WTC11 (cell line): ENCODE results near the gene SEMA7A. TPM values are rescaled to one million over a fixed set of nuclear protein-coding genes. Genes with fewer than 3 reads are reported as not detected.

Experiments
- ATAC-seq: fragments of 200-7000 bp; cut with Tn5 transposase; 2 replicates; pipeline ENCODE4 v1.10.0; 2021; ENCODE audit warnings: mild to moderate bottlenecking, moderate library complexity
- CTCF ChIA-PET: fragments of 300-600 bp; sonication (Branson Sonifier 250); formaldehyde crosslinking; loops from one replicate; lab custom pipeline; 2021; ENCODE audit warnings: antibody characterized with exemption; lab: Charles Lee
- POLR2A ChIA-PET: fragments of 350-600 bp; sonication (Branson Sonifier 250); formaldehyde crosslinking; loops from one replicate; lab custom pipeline; 2021; ENCODE audit warnings: antibody characterized with exemption; lab: Charles Lee
- DNase-seq: peaks from one replicate; pipeline ENCODE4 v3.0.0; 2021; ENCODE audit warnings: low spot score
- H3K27ac Mint-ChIP-seq: 2 replicates; pipeline ENCODE4 v1.8.0; 2021; ENCODE audit warnings: mixed read lengths
- H3K27me3 Mint-ChIP-seq: 2 replicates; pipeline ENCODE4 v1.8.0; 2021; ENCODE audit warnings: low read depth, mild to moderate bottlenecking, moderate library complexity, mixed read lengths
- H3K36me3 Mint-ChIP-seq: 2 replicates; pipeline ENCODE4 v1.8.0; 2021; ENCODE audit warnings: mixed read lengths
- H3K4me1 Mint-ChIP-seq: 2 replicates; pipeline ENCODE4 v1.8.0; 2022; ENCODE audit warnings: mixed read lengths
- H3K4me3 Mint-ChIP-seq: 2 replicates; pipeline ENCODE4 v1.8.0; 2021; ENCODE audit warnings: mild to moderate bottlenecking, moderate library complexity, mixed read lengths
- H3K9me3 Mint-ChIP-seq: 2 replicates; pipeline ENCODE4 v1.8.0; 2021; ENCODE audit warnings: mixed read lengths
- IRF2 ChIP-seq: sonication (generic); formaldehyde crosslinking; IDR thresholded peaks from 2 replicates; pipeline ENCODE4 v1.8.0; 2022; ENCODE audit warnings: low read depth, missing genetic modification reagents, borderline replicate concordance
- MYBL2 ChIP-seq: sonication (generic); formaldehyde crosslinking; IDR thresholded peaks from 2 replicates; pipeline ENCODE4 v1.8.1; 2023; ENCODE audit warnings: mild to moderate bottlenecking, moderate library complexity, missing genetic modification reagents
- NFE2L1 ChIP-seq: sonication (generic); formaldehyde crosslinking; IDR thresholded peaks from 2 replicates; pipeline ENCODE4 v1.8.1; 2023; ENCODE audit warnings: missing genetic modification reagents
- SP1 ChIP-seq: sonication (generic); formaldehyde crosslinking; conservative IDR thresholded peaks from 2 replicates; pipeline ENCODE4 v1.8.1; 2022; ENCODE audit warnings: missing genetic modification reagents
- TEAD4 ChIP-seq: sonication (generic); formaldehyde crosslinking; IDR thresholded peaks from 2 replicates; pipeline ENCODE4 v1.8.0; 2022; ENCODE audit warnings: mild to moderate bottlenecking, missing genetic modification reagents
- total RNA-seq: library from RNA; stranded (reverse); gene quantifications from 3 replicates; pipeline ENCODE4 v1.2.3, GENCODE V29; 2021
- TF ChIP-seq, protein P1 (sequence below): fragments of 250-450 bp; sonication (Bioruptor Pico); IDR thresholded peaks from 2 replicates; pipeline ENCODE4 v1.9.0; 2021; ENCODE audit warnings: mild to moderate bottlenecking
- TF ChIP-seq, protein P2 (sequence below): sonication (generic); formaldehyde crosslinking; IDR thresholded peaks from 2 replicates; pipeline ENCODE4 v1.8.1; 2023; ENCODE audit warnings: mild to moderate bottlenecking, missing genetic modification reagents
- TF ChIP-seq, protein P3 (sequence below): fragments of 250-450 bp; sonication (Bioruptor Pico); IDR thresholded peaks from 2 replicates; pipeline ENCODE4 v2.1.2; 2022; ENCODE audit warnings: mild to moderate bottlenecking, moderate library complexity
- TF ChIP-seq, protein P4 (sequence below): sonication (generic); formaldehyde crosslinking; IDR thresholded peaks from 2 replicates; pipeline ENCODE4 v1.8.0; 2023; ENCODE audit warnings: mild to moderate bottlenecking, missing genetic modification reagents
- TF ChIP-seq, protein P5 (sequence below): fragments of 200-600 bp; IDR thresholded peaks from 2 replicates; pipeline ENCODE4 v1.8.0; 2022; ENCODE audit warnings: antibody characterized with exemption
- TF ChIP-seq, protein P6 (sequence below): sonication (generic); formaldehyde crosslinking; conservative IDR thresholded peaks from 2 replicates; pipeline ENCODE4 v1.8.1; 2022; ENCODE audit warnings: mild to moderate bottlenecking, missing genetic modification reagents
- TF ChIP-seq, protein P7 (sequence below): sonication (generic); formaldehyde crosslinking; IDR thresholded peaks from 2 replicates; pipeline ENCODE4 v1.8.0; 2022; ENCODE audit warnings: mild to moderate bottlenecking, missing genetic modification reagents

SEMA7A gene
- total RNA-seq, 1 experiment from 2014 or later, result 17.9 TPM

DNA sequence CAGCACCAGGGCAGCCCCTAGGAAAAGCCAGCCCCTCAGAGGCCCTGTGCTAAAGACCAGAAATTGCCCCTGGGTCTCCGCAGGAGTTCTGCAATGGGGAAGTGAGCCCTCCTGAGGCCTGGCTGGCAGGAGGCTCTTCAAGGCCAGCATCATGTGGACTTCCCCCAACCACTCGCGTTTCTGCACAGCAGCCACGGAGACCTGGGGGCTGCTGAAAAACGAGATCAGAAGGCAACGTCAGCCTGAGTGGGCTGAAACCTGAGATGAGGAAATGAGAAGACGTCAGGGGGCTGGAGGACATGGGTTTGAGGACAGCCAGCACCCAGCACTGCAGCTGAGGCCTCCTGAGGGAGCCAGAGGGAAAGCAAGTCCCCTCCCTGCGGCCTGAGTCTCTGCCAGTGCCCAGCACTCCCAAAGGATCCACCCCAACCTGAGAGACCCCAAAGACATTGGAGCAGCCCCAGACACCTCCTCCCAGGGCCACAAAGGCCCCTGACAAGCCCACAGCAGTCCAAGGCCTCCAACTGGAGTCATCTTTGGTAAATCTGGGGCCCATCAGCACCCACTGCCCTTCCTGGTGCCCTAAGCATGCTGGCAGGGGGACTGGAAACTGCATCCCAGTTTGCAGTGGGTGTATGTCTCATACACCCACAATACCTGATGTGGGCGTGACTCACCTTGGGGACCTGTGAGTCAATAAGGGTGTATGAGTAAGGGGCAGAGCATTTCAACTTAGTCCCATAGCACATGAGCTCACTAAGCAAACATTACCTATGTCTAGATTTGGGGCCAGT, 37.1 kb downstream of the SEMA7A start:
- ChIA-PET CTCF (interaction anchor here (0.6 to 2.7 kb wide), 3 partner anchors 13 to 22 kb away, joined by 3 to 7 read pairs (median 5); no protein-coding TSS in a partner anchor), POLR2A (no interaction called here)
- DNase-seq, result no peak
- TF ChIP-seq MYBL2 (no peak), TEAD4 (CRISPR knock-in tag) (no peak), IRF2 (CRISPR knock-in tag) (no peak), NFE2L1 (CRISPR knock-in tag) (no peak), SP1 (no peak)
- TF ChIP-seq, protein P1, sequence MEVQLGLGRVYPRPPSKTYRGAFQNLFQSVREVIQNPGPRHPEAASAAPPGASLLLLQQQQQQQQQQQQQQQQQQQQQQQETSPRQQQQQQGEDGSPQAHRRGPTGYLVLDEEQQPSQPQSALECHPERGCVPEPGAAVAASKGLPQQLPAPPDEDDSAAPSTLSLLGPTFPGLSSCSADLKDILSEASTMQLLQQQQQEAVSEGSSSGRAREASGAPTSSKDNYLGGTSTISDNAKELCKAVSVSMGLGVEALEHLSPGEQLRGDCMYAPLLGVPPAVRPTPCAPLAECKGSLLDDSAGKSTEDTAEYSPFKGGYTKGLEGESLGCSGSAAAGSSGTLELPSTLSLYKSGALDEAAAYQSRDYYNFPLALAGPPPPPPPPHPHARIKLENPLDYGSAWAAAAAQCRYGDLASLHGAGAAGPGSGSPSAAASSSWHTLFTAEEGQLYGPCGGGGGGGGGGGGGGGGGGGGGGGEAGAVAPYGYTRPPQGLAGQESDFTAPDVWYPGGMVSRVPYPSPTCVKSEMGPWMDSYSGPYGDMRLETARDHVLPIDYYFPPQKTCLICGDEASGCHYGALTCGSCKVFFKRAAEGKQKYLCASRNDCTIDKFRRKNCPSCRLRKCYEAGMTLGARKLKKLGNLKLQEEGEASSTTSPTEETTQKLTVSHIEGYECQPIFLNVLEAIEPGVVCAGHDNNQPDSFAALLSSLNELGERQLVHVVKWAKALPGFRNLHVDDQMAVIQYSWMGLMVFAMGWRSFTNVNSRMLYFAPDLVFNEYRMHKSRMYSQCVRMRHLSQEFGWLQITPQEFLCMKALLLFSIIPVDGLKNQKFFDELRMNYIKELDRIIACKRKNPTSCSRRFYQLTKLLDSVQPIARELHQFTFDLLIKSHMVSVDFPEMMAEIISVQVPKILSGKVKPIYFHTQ (CRISPR knock-in tag), result no peak
- TF ChIP-seq, protein P2, sequence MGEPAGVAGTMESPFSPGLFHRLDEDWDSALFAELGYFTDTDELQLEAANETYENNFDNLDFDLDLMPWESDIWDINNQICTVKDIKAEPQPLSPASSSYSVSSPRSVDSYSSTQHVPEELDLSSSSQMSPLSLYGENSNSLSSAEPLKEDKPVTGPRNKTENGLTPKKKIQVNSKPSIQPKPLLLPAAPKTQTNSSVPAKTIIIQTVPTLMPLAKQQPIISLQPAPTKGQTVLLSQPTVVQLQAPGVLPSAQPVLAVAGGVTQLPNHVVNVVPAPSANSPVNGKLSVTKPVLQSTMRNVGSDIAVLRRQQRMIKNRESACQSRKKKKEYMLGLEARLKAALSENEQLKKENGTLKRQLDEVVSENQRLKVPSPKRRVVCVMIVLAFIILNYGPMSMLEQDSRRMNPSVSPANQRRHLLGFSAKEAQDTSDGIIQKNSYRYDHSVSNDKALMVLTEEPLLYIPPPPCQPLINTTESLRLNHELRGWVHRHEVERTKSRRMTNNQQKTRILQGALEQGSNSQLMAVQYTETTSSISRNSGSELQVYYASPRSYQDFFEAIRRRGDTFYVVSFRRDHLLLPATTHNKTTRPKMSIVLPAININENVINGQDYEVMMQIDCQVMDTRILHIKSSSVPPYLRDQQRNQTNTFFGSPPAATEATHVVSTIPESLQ (CRISPR knock-in tag), result no peak
- TF ChIP-seq, protein P3, sequence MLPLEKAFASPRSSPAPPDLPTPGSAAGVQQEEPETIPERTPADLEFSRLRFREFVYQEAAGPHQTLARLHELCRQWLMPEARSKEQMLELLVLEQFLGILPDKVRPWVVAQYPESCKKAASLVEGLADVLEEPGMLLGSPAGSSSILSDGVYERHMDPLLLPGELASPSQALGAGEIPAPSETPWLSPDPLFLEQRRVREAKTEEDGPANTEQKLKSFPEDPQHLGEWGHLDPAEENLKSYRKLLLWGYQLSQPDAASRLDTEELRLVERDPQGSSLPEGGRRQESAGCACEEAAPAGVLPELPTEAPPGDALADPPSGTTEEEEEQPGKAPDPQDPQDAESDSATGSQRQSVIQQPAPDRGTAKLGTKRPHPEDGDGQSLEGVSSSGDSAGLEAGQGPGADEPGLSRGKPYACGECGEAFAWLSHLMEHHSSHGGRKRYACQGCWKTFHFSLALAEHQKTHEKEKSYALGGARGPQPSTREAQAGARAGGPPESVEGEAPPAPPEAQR (CRISPR knock-in tag), result no peak
- TF ChIP-seq, protein P4, sequence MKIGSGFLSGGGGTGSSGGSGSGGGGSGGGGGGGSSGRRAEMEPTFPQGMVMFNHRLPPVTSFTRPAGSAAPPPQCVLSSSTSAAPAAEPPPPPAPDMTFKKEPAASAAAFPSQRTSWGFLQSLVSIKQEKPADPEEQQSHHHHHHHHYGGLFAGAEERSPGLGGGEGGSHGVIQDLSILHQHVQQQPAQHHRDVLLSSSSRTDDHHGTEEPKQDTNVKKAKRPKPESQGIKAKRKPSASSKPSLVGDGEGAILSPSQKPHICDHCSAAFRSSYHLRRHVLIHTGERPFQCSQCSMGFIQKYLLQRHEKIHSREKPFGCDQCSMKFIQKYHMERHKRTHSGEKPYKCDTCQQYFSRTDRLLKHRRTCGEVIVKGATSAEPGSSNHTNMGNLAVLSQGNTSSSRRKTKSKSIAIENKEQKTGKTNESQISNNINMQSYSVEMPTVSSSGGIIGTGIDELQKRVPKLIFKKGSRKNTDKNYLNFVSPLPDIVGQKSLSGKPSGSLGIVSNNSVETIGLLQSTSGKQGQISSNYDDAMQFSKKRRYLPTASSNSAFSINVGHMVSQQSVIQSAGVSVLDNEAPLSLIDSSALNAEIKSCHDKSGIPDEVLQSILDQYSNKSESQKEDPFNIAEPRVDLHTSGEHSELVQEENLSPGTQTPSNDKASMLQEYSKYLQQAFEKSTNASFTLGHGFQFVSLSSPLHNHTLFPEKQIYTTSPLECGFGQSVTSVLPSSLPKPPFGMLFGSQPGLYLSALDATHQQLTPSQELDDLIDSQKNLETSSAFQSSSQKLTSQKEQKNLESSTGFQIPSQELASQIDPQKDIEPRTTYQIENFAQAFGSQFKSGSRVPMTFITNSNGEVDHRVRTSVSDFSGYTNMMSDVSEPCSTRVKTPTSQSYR, result no peak
- TF ChIP-seq, protein P5, sequence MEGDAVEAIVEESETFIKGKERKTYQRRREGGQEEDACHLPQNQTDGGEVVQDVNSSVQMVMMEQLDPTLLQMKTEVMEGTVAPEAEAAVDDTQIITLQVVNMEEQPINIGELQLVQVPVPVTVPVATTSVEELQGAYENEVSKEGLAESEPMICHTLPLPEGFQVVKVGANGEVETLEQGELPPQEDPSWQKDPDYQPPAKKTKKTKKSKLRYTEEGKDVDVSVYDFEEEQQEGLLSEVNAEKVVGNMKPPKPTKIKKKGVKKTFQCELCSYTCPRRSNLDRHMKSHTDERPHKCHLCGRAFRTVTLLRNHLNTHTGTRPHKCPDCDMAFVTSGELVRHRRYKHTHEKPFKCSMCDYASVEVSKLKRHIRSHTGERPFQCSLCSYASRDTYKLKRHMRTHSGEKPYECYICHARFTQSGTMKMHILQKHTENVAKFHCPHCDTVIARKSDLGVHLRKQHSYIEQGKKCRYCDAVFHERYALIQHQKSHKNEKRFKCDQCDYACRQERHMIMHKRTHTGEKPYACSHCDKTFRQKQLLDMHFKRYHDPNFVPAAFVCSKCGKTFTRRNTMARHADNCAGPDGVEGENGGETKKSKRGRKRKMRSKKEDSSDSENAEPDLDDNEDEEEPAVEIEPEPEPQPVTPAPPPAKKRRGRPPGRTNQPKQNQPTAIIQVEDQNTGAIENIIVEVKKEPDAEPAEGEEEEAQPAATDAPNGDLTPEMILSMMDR, result no peak
- TF ChIP-seq, protein P6, sequence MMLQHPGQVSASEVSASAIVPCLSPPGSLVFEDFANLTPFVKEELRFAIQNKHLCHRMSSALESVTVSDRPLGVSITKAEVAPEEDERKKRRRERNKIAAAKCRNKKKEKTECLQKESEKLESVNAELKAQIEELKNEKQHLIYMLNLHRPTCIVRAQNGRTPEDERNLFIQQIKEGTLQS (CRISPR knock-in tag), result no peak
- TF ChIP-seq, protein P7, sequence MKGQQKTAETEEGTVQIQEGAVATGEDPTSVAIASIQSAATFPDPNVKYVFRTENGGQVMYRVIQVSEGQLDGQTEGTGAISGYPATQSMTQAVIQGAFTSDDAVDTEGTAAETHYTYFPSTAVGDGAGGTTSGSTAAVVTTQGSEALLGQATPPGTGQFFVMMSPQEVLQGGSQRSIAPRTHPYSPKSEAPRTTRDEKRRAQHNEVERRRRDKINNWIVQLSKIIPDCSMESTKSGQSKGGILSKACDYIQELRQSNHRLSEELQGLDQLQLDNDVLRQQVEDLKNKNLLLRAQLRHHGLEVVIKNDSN (CRISPR knock-in tag), result no peak
- peak; percentile 13 for ATAC-seq
- no peak overlapping the region for H3K4me3 Mint-ChIP-seq
- H3K9me3 Mint-ChIP-seq, result no peaks in the 10 kb centered on the region
- no peak overlapping the region for H3K27ac Mint-ChIP-seq
- H3K4me1 Mint-ChIP-seq, result peaks cover 16% of the 10 kb centered on the region
- peaks cover 5% of the 10 kb centered on the region; the same call in 1 of the 2 replicates for H3K27me3 Mint-ChIP-seq
- H3K36me3 Mint-ChIP-seq, result no peaks in the 10 kb centered on the region
